Measurements from ENCODE around the gene RRAS.

DNA sequence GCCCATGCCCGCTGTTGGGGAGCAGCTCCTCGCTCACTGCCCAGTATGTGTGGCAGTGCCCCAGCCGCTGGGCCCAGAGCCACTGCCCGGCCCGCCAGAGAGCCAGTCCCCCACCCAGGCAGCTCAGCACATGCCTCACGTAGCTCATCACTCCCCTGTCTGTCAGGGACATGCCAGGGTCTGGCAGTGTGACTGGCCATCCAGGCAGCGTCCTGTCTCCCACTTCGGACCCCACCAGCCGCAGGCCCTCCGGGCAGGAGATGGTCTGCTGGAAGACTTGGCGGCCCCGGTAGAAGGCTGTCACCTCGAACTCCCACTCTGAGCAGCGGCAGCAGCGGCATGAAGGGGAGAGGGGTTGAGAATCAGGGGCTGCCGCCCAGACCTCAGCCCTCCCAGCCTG, 22.1 kb upstream of the RRAS start:
- TF ChIP-seq TAF1 (IDR thresholded peaks at IDR 0.05; ENCODE audit: borderline replicate concordance, insufficient read depth, low read length) = no peak
- TF ChIP-seq POLR2AphosphoS5 (IDR thresholded peaks at IDR 0.05; ENCODE audit: low read depth, low read length) = no peak
- TF ChIP-seq SIN3A (IDR thresholded peaks at IDR 0.05; ENCODE audit: borderline replicate concordance, insufficient read depth, low read length) = no peak
- TF ChIP-seq, protein P1, sequence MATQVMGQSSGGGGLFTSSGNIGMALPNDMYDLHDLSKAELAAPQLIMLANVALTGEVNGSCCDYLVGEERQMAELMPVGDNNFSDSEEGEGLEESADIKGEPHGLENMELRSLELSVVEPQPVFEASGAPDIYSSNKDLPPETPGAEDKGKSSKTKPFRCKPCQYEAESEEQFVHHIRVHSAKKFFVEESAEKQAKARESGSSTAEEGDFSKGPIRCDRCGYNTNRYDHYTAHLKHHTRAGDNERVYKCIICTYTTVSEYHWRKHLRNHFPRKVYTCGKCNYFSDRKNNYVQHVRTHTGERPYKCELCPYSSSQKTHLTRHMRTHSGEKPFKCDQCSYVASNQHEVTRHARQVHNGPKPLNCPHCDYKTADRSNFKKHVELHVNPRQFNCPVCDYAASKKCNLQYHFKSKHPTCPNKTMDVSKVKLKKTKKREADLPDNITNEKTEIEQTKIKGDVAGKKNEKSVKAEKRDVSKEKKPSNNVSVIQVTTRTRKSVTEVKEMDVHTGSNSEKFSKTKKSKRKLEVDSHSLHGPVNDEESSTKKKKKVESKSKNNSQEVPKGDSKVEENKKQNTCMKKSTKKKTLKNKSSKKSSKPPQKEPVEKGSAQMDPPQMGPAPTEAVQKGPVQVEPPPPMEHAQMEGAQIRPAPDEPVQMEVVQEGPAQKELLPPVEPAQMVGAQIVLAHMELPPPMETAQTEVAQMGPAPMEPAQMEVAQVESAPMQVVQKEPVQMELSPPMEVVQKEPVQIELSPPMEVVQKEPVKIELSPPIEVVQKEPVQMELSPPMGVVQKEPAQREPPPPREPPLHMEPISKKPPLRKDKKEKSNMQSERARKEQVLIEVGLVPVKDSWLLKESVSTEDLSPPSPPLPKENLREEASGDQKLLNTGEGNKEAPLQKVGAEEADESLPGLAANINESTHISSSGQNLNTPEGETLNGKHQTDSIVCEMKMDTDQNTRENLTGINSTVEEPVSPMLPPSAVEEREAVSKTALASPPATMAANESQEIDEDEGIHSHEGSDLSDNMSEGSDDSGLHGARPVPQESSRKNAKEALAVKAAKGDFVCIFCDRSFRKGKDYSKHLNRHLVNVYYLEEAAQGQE (IDR thresholded peaks at IDR 0.05; ENCODE audit: insufficient read depth in 1 of 2, low read depth in 2 of 2, low read length in 2 of 2) = no peak

Data from PFSK-1 (cell line).